Loucy (cell line): ENCODE data around the gene SIK3.

Experiments
- H2AFZ ChIP-seq: fragments of 200-600 bp; sonication (generic); 2 replicates; pipeline ENCODE4 v1.6.0; 2016; ENCODE audit warnings: antibody characterized with exemption, mild to moderate bottlenecking, low read length, moderate library complexity
- H3F3A ChIP-seq: fragments of 200-600 bp; 2 replicates; pipeline ENCODE4 v1.6.0; 2016; ENCODE audit warnings: antibody characterized with exemption, low read depth, mild to moderate bottlenecking
- H3K27me3 ChIP-seq: fragments of 200-600 bp; sonication (generic); 2 replicates; pipeline ENCODE4 v1.6.1; 2014; ENCODE audit warnings: low read length, mild to moderate bottlenecking; ENCODE audit not compliant: insufficient read depth, poor library complexity, severe bottlenecking
- H3K36me3 ChIP-seq: fragments of 200-600 bp; sonication (generic); 2 replicates; pipeline ENCODE4 v1.6.1; 2016; ENCODE audit warnings: low read length; ENCODE audit not compliant: insufficient read depth
- H3K4me1 ChIP-seq: fragments of 200-600 bp; sonication (generic); 2 replicates; pipeline ENCODE4 v1.5.1; 2014; ENCODE audit warnings: low read length, mild to moderate bottlenecking; ENCODE audit not compliant: insufficient read depth, poor library complexity, severe bottlenecking
- H3K4me2 ChIP-seq: fragments of 200-600 bp; sonication (generic); 2 replicates; pipeline ENCODE4 v1.6.0; 2014; ENCODE audit warnings: antibody characterized with exemption, low read length, low read depth, mild to moderate bottlenecking; ENCODE audit not compliant: poor library complexity, severe bottlenecking
- H3K4me3 ChIP-seq: fragments of 200-600 bp; sonication (generic); 2 replicates; pipeline ENCODE4 v1.5.1; 2014; ENCODE audit warnings: low read length, mild to moderate bottlenecking, mixed read lengths; ENCODE audit not compliant: poor library complexity, severe bottlenecking
- H3K79me2 ChIP-seq: fragments of 200-600 bp; sonication (generic); 2 replicates; pipeline ENCODE4 v1.6.1; 2014; ENCODE audit warnings: low read length; ENCODE audit not compliant: insufficient read depth
- H3K9ac ChIP-seq: fragments of 200-600 bp; sonication (generic); 2 replicates; pipeline ENCODE4 v1.6.0; 2014; ENCODE audit warnings: mild to moderate bottlenecking, low read depth, low read length, moderate library complexity; ENCODE audit not compliant: poor library complexity, severe bottlenecking
- H3K9me2 ChIP-seq: fragments of 200-600 bp; sonication (generic); replicated peaks from 2 replicates; pipeline ENCODE4 v1.6.1; 2016; ENCODE audit warnings: low read depth, low read length, mixed read lengths
- H3K9me3 ChIP-seq: fragments of 200-600 bp; sonication (generic); 2 replicates; pipeline ENCODE4 v1.6.1; 2014; ENCODE audit warnings: mild to moderate bottlenecking, antibody characterized with exemption, low read length, low read depth; ENCODE audit not compliant: insufficient read depth
- H4K20me1 ChIP-seq: fragments of 200-600 bp; sonication (generic); 2 replicates; pipeline ENCODE4 v1.6.0; 2014; ENCODE audit warnings: antibody characterized with exemption, low read length, mild to moderate bottlenecking; ENCODE audit not compliant: insufficient read depth, poor library complexity, severe bottlenecking
- CTCF ChIP-seq: fragments of 200-600 bp; sonication (generic); conservative IDR thresholded peaks from 2 replicates; pipeline ENCODE4 v1.5.1; 2014; ENCODE audit warnings: mild to moderate bottlenecking, antibody characterized with exemption, low read length
- EZH2phosphoT487 ChIP-seq: fragments of 200-600 bp; IDR thresholded peaks from 2 replicates; pipeline ENCODE4 v1.6.1; 2018; ENCODE audit warnings: antibody characterized with exemption, mild to moderate bottlenecking, moderate library complexity, borderline replicate concordance

SIK3 gene

GRCh38 chr11:116838321-116839084, 259.7 kb downstream of the SIK3 start:
- Histone ChIP-seq H3K36me3 (peaks cover 8% of the 10 kb centered on the region; the same call in 1 of the 2 replicates), H3K9ac (no peak overlapping the region), H3F3A (no peaks in the 10 kb centered on the region), H3K27me3 (no peaks in the 10 kb centered on the region), H3K79me2 (no peaks in the 10 kb centered on the region), H3K9me2 (no peaks in the 10 kb centered on the region), H3K4me2 (no peak overlapping the region), H3K4me3 (no peak overlapping the region), H3K9me3 (no peaks in the 10 kb centered on the region), H3K4me1 (peaks cover 21% of the 10 kb centered on the region), H2AFZ (no peak overlapping the region), H4K20me1 (no peaks in the 10 kb centered on the region)
- TF ChIP-seq EZH2phosphoT487 (no peak), CTCF (no peak)

GRCh38 chr11:116837231-116838091, 260.8 kb downstream of the SIK3 start, which contains the start of gene APOA1:
APOA1 (minus strand) TSS chr11:116837622; CDS start chr11:116837387, 235 bp downstream.
- Histone ChIP-seq H3K79me2 (no peaks in the 10 kb centered on the region), H3K27me3 (no peaks in the 10 kb centered on the region), H2AFZ (no peak within 1 kb of the TSS; the same call in 1 of the 2 replicates), H3K9ac (peak within 1 kb of the TSS; percentile 67), H3K4me1 (peaks cover 18% of the 10 kb centered on the region), H3F3A (no peaks in the 10 kb centered on the region), H4K20me1 (no peaks in the 10 kb centered on the region), H3K4me3 (peak within 1 kb of the TSS; percentile 67), H3K9me2 (no peaks in the 10 kb centered on the region), H3K36me3 (no peaks in the 10 kb centered on the region), H3K9me3 (no peaks in the 10 kb centered on the region), H3K4me2 (peak within 1 kb of the TSS; percentile 68)
- TF ChIP-seq CTCF = no peak
- no peak for TF ChIP-seq EZH2phosphoT487

GRCh38 chr11:116836632-116836991, 261.6 kb downstream of the SIK3 start:
- no peaks in the 10 kb centered on the region for H3F3A ChIP-seq
- peak overlapping the region; percentile 68 for H3K4me2 ChIP-seq
- H3K27me3 ChIP-seq = no peaks in the 10 kb centered on the region
- no peak overlapping the region; the same call in 1 of the 2 replicates for H2AFZ ChIP-seq
- H3K9me3 ChIP-seq = no peaks in the 10 kb centered on the region
- H3K36me3 ChIP-seq = no peaks in the 10 kb centered on the region
- TF ChIP-seq EZH2phosphoT487 (no peak), CTCF (no peak)
- no peaks in the 10 kb centered on the region for H4K20me1 ChIP-seq
- H3K9ac ChIP-seq = peak overlapping the region; percentile 67
- H3K4me1 ChIP-seq = peaks cover 18% of the 10 kb centered on the region
- peak overlapping the region; percentile 67 for H3K4me3 ChIP-seq
- no peaks in the 10 kb centered on the region for H3K9me2 ChIP-seq
- no peaks in the 10 kb centered on the region for H3K79me2 ChIP-seq
